ENCODE measurements around the gene CLPSL1. TPM values are rescaled to one million over a fixed set of nuclear protein-coding genes. Genes with fewer than 3 reads are reported as not detected.
A peak's percentile ranks its signal among the peaks of the same experiment; 100 is the strongest.

CLPSL1 gene
- total RNA-seq, 1 donor from 2014 or later: not detected

DNA sequence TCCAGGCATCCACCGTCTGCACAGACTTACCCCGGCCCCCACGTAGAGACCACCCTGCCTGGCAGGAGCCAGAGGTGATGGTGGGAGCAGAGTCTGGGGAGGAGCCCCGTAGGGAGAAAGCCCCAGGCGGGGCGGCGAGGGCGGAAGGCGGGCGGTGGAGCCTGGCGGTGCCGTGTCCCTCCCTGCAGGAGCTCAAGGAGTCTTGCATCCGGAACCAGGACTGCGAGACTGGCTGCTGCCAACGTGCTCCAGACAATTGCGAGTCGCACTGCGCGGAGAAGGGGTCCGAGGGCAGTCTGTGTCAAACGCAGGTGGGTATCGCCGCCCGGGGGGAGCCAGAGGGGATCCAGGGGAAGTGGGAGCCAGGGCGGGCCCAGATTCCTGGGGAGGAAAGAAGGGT lies 6.0 kb downstream of the CLPSL1 start:
- Histone ChIP-seq H3K4me1 (no peaks in the 10 kb centered on the region), H3K9ac (no peak overlapping the region), H3K36me3 (no peaks in the 10 kb centered on the region), H3K4me3 (no peak overlapping the region), H3K4me2 (no peak overlapping the region), H3K79me2 (ENCODE audit: low read depth) (no peaks in the 10 kb centered on the region), H3K9me3 (ENCODE audit: low read depth) (no peaks in the 10 kb centered on the region), H3K27ac (no peak overlapping the region), H4K20me1 (ENCODE audit: low read depth) (no peaks in the 10 kb centered on the region), H2AFZ (replicated peaks) (no peak overlapping the region), H3F3A (ENCODE audit: low read depth) (no peaks in the 10 kb centered on the region), H3K27me3 (no peaks in the 10 kb centered on the region)
- Mint-ChIP-seq H3K27ac (no peak overlapping the region), H3K9me3 (no peaks in the 10 kb centered on the region), H3K4me1 (no peaks in the 10 kb centered on the region), H3K27me3 (ENCODE audit: insufficient read depth, low read depth) (peaks cover 9% of the 10 kb centered on the region), H3K36me3 (no peaks in the 10 kb centered on the region), H3K4me3 (no peak overlapping the region)
- DNase-seq (ENCODE audit: low spot score): no peak
- TF ChIP-seq, protein P1, sequence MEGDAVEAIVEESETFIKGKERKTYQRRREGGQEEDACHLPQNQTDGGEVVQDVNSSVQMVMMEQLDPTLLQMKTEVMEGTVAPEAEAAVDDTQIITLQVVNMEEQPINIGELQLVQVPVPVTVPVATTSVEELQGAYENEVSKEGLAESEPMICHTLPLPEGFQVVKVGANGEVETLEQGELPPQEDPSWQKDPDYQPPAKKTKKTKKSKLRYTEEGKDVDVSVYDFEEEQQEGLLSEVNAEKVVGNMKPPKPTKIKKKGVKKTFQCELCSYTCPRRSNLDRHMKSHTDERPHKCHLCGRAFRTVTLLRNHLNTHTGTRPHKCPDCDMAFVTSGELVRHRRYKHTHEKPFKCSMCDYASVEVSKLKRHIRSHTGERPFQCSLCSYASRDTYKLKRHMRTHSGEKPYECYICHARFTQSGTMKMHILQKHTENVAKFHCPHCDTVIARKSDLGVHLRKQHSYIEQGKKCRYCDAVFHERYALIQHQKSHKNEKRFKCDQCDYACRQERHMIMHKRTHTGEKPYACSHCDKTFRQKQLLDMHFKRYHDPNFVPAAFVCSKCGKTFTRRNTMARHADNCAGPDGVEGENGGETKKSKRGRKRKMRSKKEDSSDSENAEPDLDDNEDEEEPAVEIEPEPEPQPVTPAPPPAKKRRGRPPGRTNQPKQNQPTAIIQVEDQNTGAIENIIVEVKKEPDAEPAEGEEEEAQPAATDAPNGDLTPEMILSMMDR (IDR thresholded peaks at IDR 0.05): no peak
- no peak for TF ChIP-seq EZH2 (IDR thresholded peaks at IDR 0.05)
- no peak for TF ChIP-seq EZH2phosphoT487 (IDR thresholded peaks at IDR 0.05)

DNA sequence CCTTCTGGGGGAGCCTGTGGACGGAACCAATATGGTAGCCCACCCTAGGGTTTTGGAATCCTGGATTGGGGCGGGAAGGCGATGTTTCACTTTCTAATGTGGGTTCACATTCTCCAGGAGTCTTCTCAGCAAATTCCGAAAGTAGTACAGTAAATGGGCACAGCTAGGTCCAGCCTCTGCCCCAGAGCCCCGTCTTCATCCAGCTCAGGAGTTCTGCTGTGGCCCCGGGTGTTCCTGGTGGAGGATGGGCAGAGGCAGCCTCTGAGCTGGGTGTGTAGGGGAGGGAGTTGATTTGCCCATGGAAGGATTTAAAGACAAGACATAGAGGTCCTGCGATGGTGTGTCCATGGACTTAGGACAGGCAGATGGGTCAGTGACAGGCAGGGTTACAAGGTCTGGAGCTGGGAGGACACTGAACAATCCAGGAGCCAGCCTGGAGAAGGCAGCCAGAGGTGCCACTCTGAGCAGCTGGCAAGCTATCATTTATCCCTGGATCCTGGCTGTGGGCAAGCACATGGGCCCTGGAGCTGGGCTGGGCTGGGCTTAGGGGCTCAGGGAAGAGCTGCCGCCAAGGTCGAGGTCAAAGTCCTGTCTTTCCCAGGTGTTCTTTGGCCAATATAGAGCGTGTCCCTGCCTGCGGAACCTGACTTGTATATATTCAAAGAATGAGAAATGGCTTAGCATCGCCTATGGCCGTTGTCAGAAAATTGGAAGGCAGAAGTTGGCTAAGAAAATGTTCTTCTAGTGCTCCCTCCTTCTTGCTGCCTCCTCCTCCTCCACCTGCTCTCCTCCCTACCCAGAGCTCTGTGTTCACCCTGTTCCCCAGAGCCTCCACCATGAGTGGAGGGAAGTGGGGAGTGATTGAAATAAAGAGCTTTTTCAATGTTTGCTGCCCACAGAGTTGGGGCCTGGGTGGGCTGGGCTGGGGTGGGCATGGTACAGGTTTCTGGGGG lies 6.7 kb downstream of the CLPSL1 start:
- Mint-ChIP-seq H3K4me1 (no peaks in the 10 kb centered on the region), H3K4me3 (peak overlapping the region; percentile 37), H3K36me3 (no peaks in the 10 kb centered on the region), H3K27ac (no peak overlapping the region), H3K9me3 (no peaks in the 10 kb centered on the region), H3K27me3 (ENCODE audit: insufficient read depth, low read depth) (peaks cover 9% of the 10 kb centered on the region)
- Histone ChIP-seq H4K20me1 (ENCODE audit: low read depth) (no peaks in the 10 kb centered on the region), H3K27me3 (no peaks in the 10 kb centered on the region), H3K4me1 (no peaks in the 10 kb centered on the region), H3K27ac (no peak overlapping the region), H3K4me2 (no peak overlapping the region), H2AFZ (replicated peaks) (no peak overlapping the region), H3K79me2 (ENCODE audit: low read depth) (no peaks in the 10 kb centered on the region), H3K36me3 (no peaks in the 10 kb centered on the region), H3K4me3 (no peak overlapping the region), H3K9me3 (ENCODE audit: low read depth) (no peaks in the 10 kb centered on the region), H3K9ac (no peak overlapping the region), H3F3A (ENCODE audit: low read depth) (no peaks in the 10 kb centered on the region)
- no peak for DNase-seq (ENCODE audit: low spot score)
- TF ChIP-seq, protein P1 (IDR thresholded peaks at IDR 0.05): no peak
- TF ChIP-seq EZH2 (IDR thresholded peaks at IDR 0.05) (no peak), EZH2phosphoT487 (IDR thresholded peaks at IDR 0.05) (no peak)

DNA sequence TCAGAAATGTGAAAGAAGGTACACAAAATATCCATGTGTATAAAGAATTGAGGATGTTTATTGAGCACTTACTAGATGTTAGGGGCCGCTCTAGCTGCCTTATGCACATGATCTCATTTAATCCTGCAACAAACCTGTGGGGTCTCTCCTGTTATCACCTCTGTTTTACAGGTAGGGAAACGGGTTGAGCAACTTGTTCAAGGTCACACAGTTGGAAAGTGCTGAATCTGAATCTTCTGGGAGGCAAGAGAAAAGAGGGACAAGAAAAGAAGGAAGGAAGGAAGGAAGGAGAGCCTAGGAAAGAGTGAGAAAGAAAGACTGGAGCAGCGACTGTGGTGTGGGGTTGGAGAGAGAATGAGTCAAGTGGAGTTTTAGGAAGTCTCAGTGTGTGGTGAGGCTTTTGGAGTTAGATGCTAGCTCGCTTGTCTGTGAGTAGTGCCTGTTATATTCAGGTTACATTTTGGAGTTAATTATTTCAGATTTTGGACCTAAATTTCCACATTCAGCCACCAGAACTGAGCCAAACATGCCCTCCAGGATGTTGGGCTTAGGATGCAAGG lies 7.7 kb downstream of the CLPSL1 start:
- H3K27me3 ChIP-seq: no peaks in the 10 kb centered on the region
- no peak overlapping the region for H3K4me3 ChIP-seq
- H3K4me1 ChIP-seq: no peaks in the 10 kb centered on the region
- Mint-ChIP-seq H3K9me3 (no peaks in the 10 kb centered on the region), H3K27ac (no peak overlapping the region), H3K36me3 (no peaks in the 10 kb centered on the region), H3K4me3 (no peak overlapping the region), H3K4me1 (no peaks in the 10 kb centered on the region), H3K27me3 (ENCODE audit: insufficient read depth, low read depth) (peaks cover 7% of the 10 kb centered on the region)
- H2AFZ ChIP-seq (replicated peaks): no peak overlapping the region
- H4K20me1 ChIP-seq (ENCODE audit: low read depth): no peaks in the 10 kb centered on the region
- TF ChIP-seq, protein P1 (IDR thresholded peaks at IDR 0.05): no peak
- no peak for TF ChIP-seq EZH2 (IDR thresholded peaks at IDR 0.05)
- no peak for TF ChIP-seq EZH2phosphoT487 (IDR thresholded peaks at IDR 0.05)
- no peaks in the 10 kb centered on the region for H3K79me2 ChIP-seq (ENCODE audit: low read depth)
- no peak overlapping the region for H3K4me2 ChIP-seq
- no peaks in the 10 kb centered on the region for H3K36me3 ChIP-seq
- no peaks in the 10 kb centered on the region for H3K9me3 ChIP-seq (ENCODE audit: low read depth)
- DNase-seq (ENCODE audit: low spot score): no peak
- H3K27ac ChIP-seq: no peak overlapping the region
- no peak overlapping the region for H3K9ac ChIP-seq
- no peaks in the 10 kb centered on the region for H3F3A ChIP-seq (ENCODE audit: low read depth)

Measured in neural progenitor cell (in vitro differentiated cells).